Vagina (tissue), 2 donors: Measurements from ENCODE around the gene FAM117A.

ENCODE experiments used
- POLR2A ChIP-seq, 2 donors: fragments of 450-650 bp; IDR thresholded peaks; one replicate each; pipeline ENCODE4 v1.6.1; 2017; ENCODE audit warnings: antibody characterized with exemption in 2 of 2, mild to moderate bottlenecking in 2 of 2, moderate library complexity in 2 of 2
- POLR2AphosphoS5 ChIP-seq, 2 donors: sonication (generic); formaldehyde crosslinking; IDR thresholded peaks; one replicate each; pipeline ENCODE4 v1.9.0; 2017; ENCODE audit warnings: antibody characterized with exemption in 2 of 2, mild to moderate bottlenecking in 2 of 2, low read depth in 1 of 2; ENCODE audit not compliant: insufficient read depth in 1 of 2
- TF ChIP-seq, protein P1 (sequence below), 3 experiments: fragments of 450-650 bp in 2 of 3; fragments of 200-600 bp in 1 of 3; sonication (generic) in 1 of 3; IDR thresholded peaks; one replicate each; pipeline ENCODE4 v1.5.1; 2017 to 2019; ENCODE audit warnings: antibody characterized with exemption in 3 of 3, mild to moderate bottlenecking in 2 of 3, moderate library complexity in 2 of 3

DNA sequence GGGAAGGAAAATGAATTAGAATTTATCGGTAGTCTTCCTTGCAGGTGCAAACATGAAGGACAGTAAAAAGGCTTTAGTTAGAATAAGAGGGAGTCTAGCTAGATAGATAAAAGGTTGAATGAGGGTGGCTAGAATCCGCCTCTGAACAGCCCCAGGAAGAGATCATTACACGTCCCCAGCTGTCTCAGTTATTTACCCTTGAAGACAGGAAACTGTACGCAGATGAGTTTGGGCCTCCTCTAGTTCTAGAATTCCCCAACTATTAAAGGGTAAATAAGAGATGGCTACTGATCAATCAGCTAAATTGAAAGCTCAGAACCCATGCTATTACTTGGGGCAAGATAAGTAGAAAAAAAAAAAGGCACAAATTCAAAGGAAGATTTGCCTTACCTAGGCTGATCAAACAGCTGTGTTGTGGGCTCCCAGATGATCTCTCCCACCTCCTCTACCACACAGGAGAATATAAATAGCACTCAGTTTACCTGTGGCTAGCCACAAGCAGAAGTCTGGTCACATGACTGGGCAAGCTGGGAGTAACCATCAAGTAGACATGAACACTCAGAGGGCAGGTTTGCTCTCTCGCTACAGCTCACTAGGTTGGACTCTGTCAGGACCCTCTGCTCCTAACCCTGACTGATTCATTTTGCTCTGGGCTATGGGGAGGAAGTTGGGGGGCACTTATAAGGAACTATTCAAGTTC is 17.0 kb downstream of the FAM117A start:
- TF ChIP-seq, protein P1, sequence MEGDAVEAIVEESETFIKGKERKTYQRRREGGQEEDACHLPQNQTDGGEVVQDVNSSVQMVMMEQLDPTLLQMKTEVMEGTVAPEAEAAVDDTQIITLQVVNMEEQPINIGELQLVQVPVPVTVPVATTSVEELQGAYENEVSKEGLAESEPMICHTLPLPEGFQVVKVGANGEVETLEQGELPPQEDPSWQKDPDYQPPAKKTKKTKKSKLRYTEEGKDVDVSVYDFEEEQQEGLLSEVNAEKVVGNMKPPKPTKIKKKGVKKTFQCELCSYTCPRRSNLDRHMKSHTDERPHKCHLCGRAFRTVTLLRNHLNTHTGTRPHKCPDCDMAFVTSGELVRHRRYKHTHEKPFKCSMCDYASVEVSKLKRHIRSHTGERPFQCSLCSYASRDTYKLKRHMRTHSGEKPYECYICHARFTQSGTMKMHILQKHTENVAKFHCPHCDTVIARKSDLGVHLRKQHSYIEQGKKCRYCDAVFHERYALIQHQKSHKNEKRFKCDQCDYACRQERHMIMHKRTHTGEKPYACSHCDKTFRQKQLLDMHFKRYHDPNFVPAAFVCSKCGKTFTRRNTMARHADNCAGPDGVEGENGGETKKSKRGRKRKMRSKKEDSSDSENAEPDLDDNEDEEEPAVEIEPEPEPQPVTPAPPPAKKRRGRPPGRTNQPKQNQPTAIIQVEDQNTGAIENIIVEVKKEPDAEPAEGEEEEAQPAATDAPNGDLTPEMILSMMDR (IDR thresholded peaks at IDR 0.05): no peak
- TF ChIP-seq POLR2AphosphoS5 (IDR thresholded peaks at IDR 0.05; ENCODE audit: insufficient read depth in 1 of 2, low read depth in 1 of 2): no peak
- TF ChIP-seq POLR2A (IDR thresholded peaks at IDR 0.05): no peak
